ENCODE data around the gene PTDSS2.
A peak's percentile ranks its signal among the peaks of the same experiment; 100 is the strongest.

PTDSS2 gene

GRCh38 chr11:530960-531831, 81.1 kb downstream of the PTDSS2 start:
- DNase-seq (ENCODE audit: low spot score): no peak

GRCh38 chr11:531919-532526, 81.9 kb downstream of the PTDSS2 start:
- no peak for DNase-seq (ENCODE audit: low spot score)

- DNase-seq (ENCODE audit: low spot score): no peak
Measured at GRCh38 chr11:532527-532985, 82.5 kb downstream of the PTDSS2 start.

DNA sequence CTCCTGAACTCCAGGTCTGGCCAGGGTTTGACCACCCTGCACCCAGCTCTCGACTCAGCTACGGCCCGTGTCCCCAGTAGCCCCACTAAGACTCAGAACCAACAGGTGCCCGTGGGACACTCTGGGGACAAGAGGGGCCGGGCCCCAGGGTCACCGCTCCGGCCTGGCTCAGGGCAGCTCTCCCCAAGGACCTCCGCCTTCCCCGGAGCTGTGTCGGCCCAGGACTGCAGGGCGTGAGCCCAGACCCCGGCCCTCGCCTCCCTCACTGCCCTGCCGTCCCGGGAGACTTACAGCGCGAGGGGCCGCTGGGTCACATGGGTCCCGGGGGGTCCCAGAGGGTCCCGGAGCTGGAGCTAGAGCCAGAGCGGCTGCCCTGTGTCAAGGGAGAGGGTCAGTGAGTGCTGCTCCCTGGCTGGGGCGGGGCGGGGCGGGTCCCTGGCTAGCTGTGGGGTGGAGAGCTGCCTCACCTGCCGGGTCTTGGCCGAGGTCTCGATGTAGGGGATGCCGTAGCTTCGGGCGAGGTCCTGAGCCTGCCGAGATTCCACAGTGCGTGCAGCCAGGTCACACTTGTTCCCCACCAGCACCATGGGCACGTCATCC, 83.0 kb downstream of the PTDSS2 start:
- DNase-seq (ENCODE audit: low spot score): no peak

DNA sequence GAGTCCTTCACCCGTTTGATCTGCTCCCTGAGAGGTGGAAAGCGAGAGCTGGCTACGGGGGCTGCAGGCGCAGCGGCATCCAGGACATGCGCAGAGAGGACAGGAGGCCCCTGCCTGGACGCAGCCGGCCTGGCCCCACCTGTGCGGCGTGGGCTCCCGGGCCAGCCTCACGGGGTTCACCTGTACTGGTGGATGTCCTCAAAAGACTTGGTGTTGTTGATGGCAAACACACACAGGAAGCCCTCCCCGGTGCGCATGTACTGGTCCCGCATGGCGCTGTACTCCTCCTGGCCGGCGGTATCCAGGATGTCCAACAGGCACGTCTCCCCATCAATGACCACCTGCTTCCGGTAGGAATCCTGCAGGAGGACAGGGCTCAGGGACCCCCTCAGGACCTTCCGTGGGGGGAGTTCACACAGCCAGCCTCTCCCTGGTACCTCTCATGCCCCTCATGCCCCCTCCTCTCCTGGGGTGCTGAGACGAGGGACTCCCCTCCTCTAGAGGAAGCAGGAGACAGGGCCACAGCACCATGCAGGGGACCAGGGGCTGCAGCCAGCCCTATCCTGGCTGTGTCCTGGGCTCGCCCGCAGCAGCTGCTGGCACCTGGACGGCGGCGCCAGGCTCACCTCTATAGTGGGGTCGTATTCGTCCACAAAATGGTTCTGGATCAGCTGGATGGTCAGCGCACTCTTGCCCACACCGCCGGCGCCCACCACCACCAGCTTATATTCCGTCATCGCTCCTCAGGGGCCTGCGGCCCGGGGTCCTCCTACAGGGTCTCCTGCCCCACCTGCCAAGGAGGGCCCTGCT, 83.7 kb downstream of the PTDSS2 start:
- DNase-seq (ENCODE audit: low spot score): no peak

DNA sequence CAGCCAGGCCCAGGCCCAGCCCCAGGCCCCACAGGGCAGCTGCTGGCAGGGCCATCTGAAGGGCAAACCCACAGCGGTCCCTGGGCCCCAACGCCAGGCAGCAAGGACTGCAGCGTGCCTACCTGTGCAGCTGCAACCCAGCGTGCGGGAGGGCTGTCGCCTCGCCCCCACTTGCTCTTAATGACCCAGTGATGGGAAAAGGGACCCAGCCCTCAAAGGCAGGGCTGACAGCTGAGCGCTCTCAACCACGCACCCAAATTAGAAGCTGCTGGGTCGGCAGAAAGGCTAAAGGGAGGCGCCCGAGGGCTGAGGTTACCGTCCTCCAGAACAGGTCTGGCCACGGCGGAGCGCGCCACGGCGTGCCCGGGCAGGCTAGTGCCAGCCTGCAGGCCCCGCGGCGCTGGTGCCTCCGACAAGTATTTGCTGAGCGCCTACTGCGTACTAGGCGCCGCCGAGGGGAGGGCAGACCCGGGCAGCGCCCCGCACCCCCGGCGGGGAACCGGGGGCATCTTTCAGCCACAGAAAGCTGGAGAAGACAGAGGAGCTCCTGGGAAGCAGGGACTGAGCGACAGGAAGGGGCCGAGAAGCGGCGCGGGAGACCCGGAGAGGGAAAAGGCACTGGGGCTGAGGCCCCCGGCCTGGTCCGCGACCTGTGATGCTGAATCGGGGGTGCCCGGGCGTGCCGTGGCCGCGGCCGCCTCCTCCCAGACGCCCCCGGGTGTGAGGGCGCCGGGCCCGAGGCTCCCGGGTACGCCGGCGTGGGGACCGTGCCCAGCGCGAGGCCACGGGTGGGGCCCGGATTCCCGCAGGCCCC, 84.5 kb downstream of the PTDSS2 start:
- DNase-seq (ENCODE audit: low spot score): no peak

DNA sequence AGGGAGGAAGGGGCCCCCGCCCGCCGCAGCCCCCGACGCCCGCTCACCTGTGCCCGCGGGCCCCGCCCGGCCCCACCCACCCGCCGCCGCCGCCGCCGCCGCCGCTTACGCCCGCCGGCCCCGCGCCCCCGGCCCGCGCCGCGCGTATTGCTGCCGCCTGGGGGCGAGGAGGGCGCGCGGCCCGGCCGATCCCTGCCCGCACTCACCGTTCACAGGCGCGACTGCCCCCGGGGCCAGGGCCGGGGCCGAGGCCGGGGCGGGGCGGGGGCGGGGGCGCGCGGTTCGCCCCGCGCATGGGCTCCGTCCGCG, 85.1 kb downstream of the PTDSS2 start:
- DNase-seq (ENCODE audit: low spot score): no peak

GRCh38 chr11:535519-536454, 85.7 kb downstream of the PTDSS2 start, which contains the start of gene HRAS:
HRAS (minus strand) TSS chr11:535576.
- DNase-seq (ENCODE audit: low spot score): peak; percentile 96

- no peak for DNase-seq (ENCODE audit: low spot score)
Measured at GRCh38 chr11:536841-537621, 87.0 kb downstream of the PTDSS2 start, which contains the start of gene LRRC56. LRRC56 (plus strand) TSS chr11:537527; CDS start chr11:540685, 3,158 bp downstream.

DNA sequence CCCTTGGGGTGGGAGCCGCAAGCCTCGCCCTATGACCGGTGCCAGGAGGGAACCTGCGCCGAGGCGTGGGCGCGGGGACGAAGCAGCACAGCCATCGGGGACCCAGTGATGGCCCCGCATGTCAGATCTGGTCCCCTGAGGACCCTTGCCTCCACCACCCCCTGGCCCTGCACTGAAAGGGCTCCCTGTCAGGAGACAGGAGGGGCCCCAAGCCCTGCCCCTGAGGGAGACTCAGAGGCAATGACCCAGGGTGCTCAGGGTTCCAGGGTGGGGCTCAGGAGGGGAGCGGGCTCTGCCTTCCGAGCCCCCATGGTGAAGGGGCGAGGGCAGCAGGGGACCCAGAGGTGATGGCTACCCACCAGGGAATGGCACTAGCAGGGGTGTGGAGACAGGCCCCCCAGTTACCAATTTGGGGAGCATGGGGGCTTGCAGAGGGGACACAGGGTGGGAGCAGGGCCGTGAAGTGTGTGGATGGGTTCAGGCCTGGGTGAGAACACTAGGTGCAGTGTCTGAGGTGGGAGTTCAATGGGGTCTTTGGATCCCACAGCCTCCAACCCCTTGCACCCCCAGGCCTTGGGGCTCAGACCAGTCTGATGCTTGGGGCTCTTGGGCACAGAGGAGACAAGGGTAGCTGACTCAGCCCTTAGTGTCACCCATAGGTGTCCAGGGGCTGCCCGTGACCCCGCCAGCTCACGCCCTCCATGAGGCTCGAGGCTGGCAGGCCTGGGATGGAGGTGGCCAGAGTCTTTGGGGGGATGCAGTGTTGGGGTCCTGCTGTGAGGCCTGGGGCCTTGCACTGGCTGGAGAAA, 87.7 kb downstream of the PTDSS2 start:
- no peak for DNase-seq (ENCODE audit: low spot score)

DNA sequence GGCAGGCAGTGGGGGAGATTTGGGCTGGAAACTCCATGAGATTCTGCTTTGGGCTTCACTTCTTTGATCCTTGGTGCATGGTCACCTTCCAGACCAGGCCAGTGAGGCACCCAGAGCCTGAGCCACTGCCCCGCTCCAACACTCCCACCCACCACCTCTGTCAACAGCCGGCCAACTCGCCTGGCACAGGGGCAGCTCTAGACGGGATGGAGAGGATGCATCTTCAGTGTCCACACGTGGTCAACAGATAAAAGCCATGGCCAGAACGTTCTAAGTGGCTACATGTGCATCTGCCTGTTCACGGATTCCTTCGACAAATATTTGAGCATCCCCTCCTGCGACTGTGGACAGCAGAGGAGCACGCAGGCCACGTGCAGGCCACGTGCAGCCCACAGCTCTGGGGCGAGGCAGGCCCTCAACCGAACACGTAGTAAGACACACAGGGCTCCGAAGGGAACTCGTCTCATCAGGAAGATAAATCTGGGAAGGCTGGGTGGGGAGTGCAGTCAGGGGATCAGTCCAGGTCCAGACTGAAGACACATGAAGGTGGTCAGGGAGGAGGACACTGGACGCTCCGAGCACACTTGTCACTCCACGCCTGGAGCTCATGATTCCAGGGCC, 88.5 kb downstream of the PTDSS2 start:
- DNase-seq (ENCODE audit: low spot score): no peak

GRCh38 chr11:539971-540481, 89.9 kb downstream of the PTDSS2 start:
- no peak for DNase-seq (ENCODE audit: low spot score)
